HepG2 (cell line): ENCODE measurements around the gene FFAR1. TPM values are rescaled to one million over a fixed set of nuclear protein-coding genes. Genes with fewer than 3 reads are reported as not detected.
A peak's percentile ranks its signal among the peaks of the same experiment; 100 is the strongest.

Source experiments
- ATAC-seq: fragments of 200-7000 bp; cut with Tn5 transposase; 3 replicates; pipeline ENCODE4 v1.9.1; 2020; ENCODE audit warnings: mild to moderate bottlenecking, moderate library complexity
- BruUV-seq: library from RNA; stranded (reverse); fragments of 400-500 nt; replicated peaks from 2 replicates; lab custom pipeline; 2021; lab: Mats Ljungman, UMichigan
- CTCF ChIA-PET: fragments of 300-600 bp; formaldehyde crosslinking; extraction: SDS; loops from one replicate; lab custom pipeline; 2021; ENCODE audit warnings: low total read pairs, inconsistent platforms, low intra/inter-chr PET ratio; lab: Yijun Ruan, JAX
- POLR2A ChIA-PET: fragments of 350-600 bp; sonication (Branson Sonifier 250); formaldehyde crosslinking; loops from one replicate; lab custom pipeline; 2020; ENCODE audit warnings: antibody characterized with exemption, inconsistent platforms; lab: Yijun Ruan, JAX
- DNase-seq: peaks from one replicate; pipeline ENCODE4 v3.0.0-alpha.2; 2015; ENCODE audit warnings: low spot score
- FAIRE-seq: peaks from 3 replicates; lab custom pipeline; 2011; peaks lifted over from hg19 to GRCh38; lab: Jason Lieb, UNC
- H2AFZ ChIP-seq: one replicate; pipeline ENCODE4 v1.6.1; 2011; ENCODE audit warnings: low read length, inconsistent platforms
- H3K27ac ChIP-seq: fragments of 300-600 bp; 3 replicates; pipeline ENCODE4 v1.8.0; 2011; ENCODE audit warnings: mixed run types, mild to moderate bottlenecking, mixed read lengths, low read length, inconsistent platforms; ENCODE audit not compliant: insufficient read depth; ENCODE audit errors: extremely low read length
- H3K27me3 ChIP-seq, 2 experiments: fragments of 200-600 bp in 1 of 2; 2 replicates in 1 of 2; 3 replicates in 1 of 2; pipeline versions ENCODE4 v1.6.0 to v1.8.0; 2011; ENCODE audit warnings: low read length in 2 of 2, mild to moderate bottlenecking in 2 of 2, moderate library complexity in 2 of 2, inconsistent platforms in 1 of 2; ENCODE audit not compliant: insufficient read depth in 2 of 2, control insufficient read depth in 1 of 2
- H3K36me3 ChIP-seq, 2 experiments: fragments of 200-600 bp in 1 of 2; replicated peaks in 1 of 2; 2 replicates in 1 of 2; 3 replicates in 1 of 2; pipeline versions ENCODE4 v1.5.1 to v1.8.0; 2011; ENCODE audit warnings: low read length in 2 of 2, inconsistent platforms in 1 of 2; ENCODE audit not compliant: insufficient read depth in 2 of 2, control insufficient read depth in 1 of 2
- H3K4me1 ChIP-seq: 2 replicates; pipeline ENCODE4 v1.5.1; 2012; ENCODE audit warnings: low read length, inconsistent platforms; ENCODE audit not compliant: insufficient read depth
- H3K4me2 ChIP-seq: 2 replicates; pipeline ENCODE4 v1.6.0; 2011; ENCODE audit warnings: low read depth, low read length, inconsistent platforms
- H3K4me3 ChIP-seq, 3 experiments: fragments of 200-600 bp in 1 of 3; sonication (generic), shearing (Covaris generic) in 1 of 3; replicated peaks in 1 of 3; 2 replicates each; pipeline ENCODE4 v1.5.1; 2011 to 2016; ENCODE audit warnings: low read length in 3 of 3, inconsistent platforms in 2 of 3, low read depth in 2 of 3, mild to moderate bottlenecking in 2 of 3, control low read depth in 1 of 3, mixed read lengths in 1 of 3; ENCODE audit not compliant: insufficient read depth in 1 of 3
- H3K79me2 ChIP-seq: one replicate; pipeline ENCODE4 v1.6.1; 2011; ENCODE audit warnings: low read length, inconsistent platforms; ENCODE audit not compliant: insufficient read depth
- H3K9ac ChIP-seq: 2 replicates; pipeline ENCODE4 v1.6.0; 2011; ENCODE audit warnings: mild to moderate bottlenecking, low read depth, low read length, inconsistent platforms; ENCODE audit not compliant: insufficient read depth
- H3K9me3 ChIP-seq: 2 replicates; pipeline ENCODE4 v1.5.1; 2012; ENCODE audit warnings: mild to moderate bottlenecking, low read length
- H4K20me1 ChIP-seq: 2 replicates; pipeline ENCODE4 v1.6.0; 2011; ENCODE audit warnings: inconsistent platforms, mild to moderate bottlenecking, low read length, moderate library complexity; ENCODE audit not compliant: insufficient read depth
- AGO2 ChIP-seq: fragments of 200-400 bp; formaldehyde crosslinking; optimal IDR thresholded peaks from 2 replicates; pipeline ENCODE3; 2017; ENCODE audit warnings: mild to moderate bottlenecking, low read depth, low read length, moderate library complexity
- CCDC6 ChIP-seq: sonication (generic); formaldehyde crosslinking; IDR thresholded peaks from 2 replicates; pipeline ENCODE4 v1.8.1; 2022; ENCODE audit warnings: mild to moderate bottlenecking, missing genetic modification reagents, moderate library complexity
- FOXA1 ChIP-seq, 2 experiments: fragments of 450-650 bp in 1 of 2; sonication (generic) in 1 of 2; formaldehyde crosslinking in 1 of 2; IDR thresholded peaks; 2 replicates each; pipeline versions ENCODE4 v1.4.0 to v1.6.1; 2016 to 2020; ENCODE audit warnings: missing genetic modification reagents in 1 of 2
- IRX3 ChIP-seq: sonication (generic); formaldehyde crosslinking; IDR thresholded peaks from 2 replicates; pipeline ENCODE4 v1.8.1; 2023; ENCODE audit warnings: mild to moderate bottlenecking, low read depth, missing genetic modification reagents, borderline replicate concordance
- MAFF ChIP-seq: IDR thresholded peaks from 2 replicates; pipeline ENCODE4 v1.6.1; 2011; ENCODE audit warnings: low read depth, low read length, improper control_type of control experiment
- MAFK ChIP-seq, 2 experiments: IDR thresholded peaks in 1 of 2; conservative IDR thresholded peaks in 1 of 2; 2 replicates each; pipeline ENCODE4 v1.6.1; 2011; ENCODE audit warnings: improper control_type of control experiment in 2 of 2, low read length in 2 of 2
- ONECUT2 ChIP-seq: sonication (generic); formaldehyde crosslinking; IDR thresholded peaks from 2 replicates; pipeline ENCODE4 v1.4.0; 2020; ENCODE audit warnings: missing genetic modification reagents
- ZKSCAN8 ChIP-seq: IDR thresholded peaks from 2 replicates; pipeline ENCODE4 v1.6.1; 2016; ENCODE audit warnings: borderline replicate concordance, missing genetic modification reagents, missing compliant biosample characterization
- ZNF180 ChIP-seq: sonication (generic); formaldehyde crosslinking; IDR thresholded peaks from 2 replicates; pipeline ENCODE4 v1.4.0; 2020; ENCODE audit warnings: low read depth, missing genetic modification reagents, borderline replicate concordance
- ZNF629 ChIP-seq: sonication (generic); formaldehyde crosslinking; conservative IDR thresholded peaks from 2 replicates; pipeline ENCODE4 v1.5.0; 2020; ENCODE audit warnings: missing genetic modification reagents
- WGBS: methylation state at CpG from one replicate; pipeline ENCODE4 v1.1.6; 2017; ENCODE audit warnings: low lambda C conversion rate; 5-methylcytosine and 5-hydroxymethylcytosine counted together
- in situ Hi-C: cut with HindIII; loops from 2 replicates; pipeline ENCODE4 v1.10.0; 2017; ENCODE audit warnings: low pct_unique_long_range_greater_than_20kb; ENCODE audit not compliant: extremely low pct_ligation_motif_present
- intact Hi-C: fragments of 100-400 bp; cut with micrococcal nuclease; formaldehyde crosslinking; loops from one replicate; pipeline ENCODE4 v1.10.0; 2022; ENCODE audit not compliant: unreplicated experiment
- polyA plus RNA-seq, 8 experiments: library from polyadenylated mRNA; depleted of rRNA in 3 of 8; stranded (reverse) in 7 of 8; unstranded in 1 of 8; fragments of >200 nt; fragmentation: Illumina TruSeq in 4 of 8; extraction: Trizol in 4 of 8; gene quantifications; 2 replicates each; pipeline versions ENCODE4 v1.2.1 to v1.2.3, GENCODE V29; 2011 to 2016; ENCODE audit warnings: low read depth in 4 of 8, missing spikeins in 1 of 8, mixed read lengths in 1 of 8; ENCODE audit not compliant: insufficient read depth in 1 of 8
- total RNA-seq, 5 experiments: library from RNA; depleted of rRNA; stranded (reverse); fragments of >200 nt; fragmentation: Illumina TruSeq; extraction: Trizol; gene quantifications; 2 replicates each; pipeline ENCODE4 v1.2.3, GENCODE V29; 2016; ENCODE audit warnings: low read depth in 1 of 5

FFAR1 gene
- total and polyA plus RNA-seq, 2 of the 13 experiments (the other 11 are each of a cell fraction or from before 2014, with no cell fraction given): not detected

DNA sequence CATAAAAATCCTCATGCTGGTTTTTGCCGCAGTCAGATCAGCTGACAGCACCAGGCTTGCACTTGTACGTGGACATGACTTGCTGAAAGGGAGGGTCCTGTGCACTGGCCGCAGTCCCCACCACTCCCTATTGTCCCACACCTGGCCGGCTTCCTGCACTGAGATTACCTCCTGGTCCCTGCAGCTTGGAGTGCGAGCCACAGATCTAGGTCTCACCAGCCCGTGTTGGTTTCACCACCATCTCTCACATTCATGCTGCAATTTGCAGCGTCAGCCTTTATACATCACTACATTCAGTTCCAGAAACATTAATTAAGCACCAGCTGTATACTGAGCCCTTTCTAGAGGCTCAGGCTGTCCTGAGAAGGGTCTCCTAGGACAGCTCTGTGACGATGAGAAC lies 33.7 kb upstream of the FFAR1 start:
- H3K4me3 ChIP-seq: no peak overlapping the region
- H3K4me1 ChIP-seq: peaks cover 99% of the 10 kb centered on the region
- H3K79me2 ChIP-seq: no peaks in the 10 kb centered on the region
- DNase-seq (no peak), ATAC-seq (no peak), FAIRE-seq (no peak)
- no peak overlapping the region for H3K4me2 ChIP-seq
- in situ Hi-C loops (no loop called here), intact Hi-C loops (no loop called here)
- TF ChIP-seq ZNF180: peak; percentile 99; the same call in 1 of the 2 replicates
- TF ChIP-seq ZNF629: no peak
- TF ChIP-seq AGO2: no peak
- TF ChIP-seq MAFF: 0 out of 2 replicates have a peak, but pooled peaks have one; percentile 29
- no peak for TF ChIP-seq IRX3 (CRISPR knock-in tag)
- peak; percentile 94 for TF ChIP-seq ZKSCAN8 (CRISPR knock-in tag)
- TF ChIP-seq MAFK (conservative IDR thresholded peaks at IDR 0.05 in 1 of 2, IDR thresholded peaks at IDR 0.05 in 1 of 2; ENCODE audit: low read length in 2 of 2): peak; percentile 60 to 73; a peak in 3 of 4 replicates
- no peak for TF ChIP-seq FOXA1 (IDR thresholded peaks at IDR 0.05)
- TF ChIP-seq FOXA1 (CRISPR knock-in tag; IDR thresholded peaks at IDR 0.05): no peak
- 97% methylated on average over 7 of the region's 8 CpGs for WGBS
- CTCF ChIA-PET: interaction anchor here (1.7 kb wide), 1 partner anchor 39 kb away, joined by 5 read pairs; no protein-coding TSS in a partner anchor
- H3K36me3 ChIP-seq: no peaks in the 10 kb centered on the region
- no peaks in the 10 kb centered on the region for H3K9me3 ChIP-seq
- H2AFZ ChIP-seq: no peak overlapping the region
- POLR2A ChIA-PET: no interaction called here
- H3K27ac ChIP-seq: no peak overlapping the region
- no peaks in the 10 kb centered on the region for H4K20me1 ChIP-seq
- no peak overlapping the region for H3K9ac ChIP-seq
- no peaks in the 10 kb centered on the region for H3K27me3 ChIP-seq
- BruUV-seq: no TSS peak

DNA sequence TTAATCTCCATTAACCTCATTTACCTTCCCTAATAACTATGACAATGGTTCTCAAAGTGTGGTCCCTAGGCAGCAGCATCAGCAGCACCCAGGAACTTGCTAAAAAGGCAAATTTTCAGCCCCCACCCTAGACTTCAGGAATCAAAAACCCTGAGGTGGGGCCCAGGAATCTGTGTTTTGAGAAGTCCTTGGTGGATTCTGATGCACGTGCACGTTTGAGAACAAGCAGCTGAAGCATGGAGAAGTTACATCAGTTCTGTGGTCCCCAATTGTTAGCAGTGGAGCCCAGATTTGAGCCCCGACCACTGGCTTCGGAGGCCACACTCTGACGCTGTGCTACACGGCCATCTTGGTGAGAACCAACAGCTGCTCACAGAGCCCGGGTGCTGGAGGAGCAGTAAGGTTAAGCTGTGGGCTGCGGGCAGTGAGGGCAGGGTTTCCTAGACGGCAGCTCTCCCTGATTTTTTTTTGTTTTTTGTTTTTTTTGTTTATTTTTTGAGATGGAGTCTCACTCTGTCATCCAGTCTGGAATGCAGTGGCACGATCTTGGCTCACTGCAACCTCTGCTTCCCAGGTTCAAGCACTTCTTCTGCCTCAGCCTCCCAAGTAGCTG lies 32.7 kb upstream of the FFAR1 start:
- Histone ChIP-seq H3K4me2 (no peak overlapping the region), H3K27ac (no peak overlapping the region), H3K4me3 (no peak overlapping the region), H2AFZ (no peak overlapping the region), H3K79me2 (no peaks in the 10 kb centered on the region), H3K36me3 (no peaks in the 10 kb centered on the region), H3K4me1 (peaks cover 95% of the 10 kb centered on the region), H3K9ac (no peak overlapping the region), H3K27me3 (no peaks in the 10 kb centered on the region), H4K20me1 (no peaks in the 10 kb centered on the region), H3K9me3 (no peaks in the 10 kb centered on the region)
- TF ChIP-seq ONECUT2 (CRISPR knock-in tag) (no peak), CCDC6 (CRISPR knock-in tag) (no peak)
- CTCF ChIA-PET: interaction anchor here (1.7 kb wide), 1 partner anchor 38 kb away, joined by 5 read pairs; no protein-coding TSS in a partner anchor
- in situ Hi-C loops (no loop called here), intact Hi-C loops (loop anchor here (1.0 kb wide), 1 partner anchor 31 kb away; no protein-coding TSS in a partner anchor)
- FAIRE-seq: no peak
- no peak for DNase-seq
- POLR2A ChIA-PET: interaction anchor here (1.4 kb wide), 1 partner anchor 10 kb away, joined by 4 read pairs; no protein-coding TSS in a partner anchor
- 94% methylated on average over 9 of the region's 10 CpGs for WGBS
- ATAC-seq: no peak
- no TSS peak for BruUV-seq
